Mammary epithelial cell (primary cell): ENCODE results near the gene GPR137B.

Experiments used
- EZH2 ChIP-seq: IDR thresholded peaks from 2 replicates; pipeline ENCODE4 v1.6.1; 2012; ENCODE audit warnings: low read length, inconsistent platforms, borderline replicate concordance
- TF ChIP-seq, protein P1 (sequence below), 2 donors: IDR thresholded peaks in 1 of 2; conservative IDR thresholded peaks in 1 of 2; 2 replicates each; pipeline ENCODE4 v1.5.1; 2011 to 2012; ENCODE audit warnings: inconsistent platforms in 2 of 2, low read length in 2 of 2, mild to moderate bottlenecking in 2 of 2, control low read depth in 1 of 2, low read depth in 1 of 2; ENCODE audit not compliant: insufficient read depth in 1 of 2; ENCODE audit errors: extremely low read depth in 1 of 2

DNA sequence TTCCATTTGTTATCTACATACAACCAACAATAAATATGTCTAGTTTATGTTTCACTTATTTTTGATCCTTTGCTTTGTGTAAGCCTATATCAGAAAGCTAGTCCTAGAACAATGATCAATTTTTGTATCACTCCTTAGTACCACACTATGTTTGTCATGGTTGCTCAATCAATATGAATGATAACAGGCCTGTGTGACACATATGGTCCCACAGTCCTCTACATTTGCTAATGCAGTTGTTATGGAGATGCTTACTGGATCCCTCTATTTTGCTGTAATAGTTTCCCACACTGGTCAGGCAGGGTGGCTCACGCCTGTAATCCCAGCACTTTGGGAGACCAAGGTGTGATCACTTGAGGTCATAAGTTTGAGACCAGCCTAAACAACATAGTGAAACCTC, 80.3 kb downstream of the GPR137B start:
- TF ChIP-seq, protein P1, sequence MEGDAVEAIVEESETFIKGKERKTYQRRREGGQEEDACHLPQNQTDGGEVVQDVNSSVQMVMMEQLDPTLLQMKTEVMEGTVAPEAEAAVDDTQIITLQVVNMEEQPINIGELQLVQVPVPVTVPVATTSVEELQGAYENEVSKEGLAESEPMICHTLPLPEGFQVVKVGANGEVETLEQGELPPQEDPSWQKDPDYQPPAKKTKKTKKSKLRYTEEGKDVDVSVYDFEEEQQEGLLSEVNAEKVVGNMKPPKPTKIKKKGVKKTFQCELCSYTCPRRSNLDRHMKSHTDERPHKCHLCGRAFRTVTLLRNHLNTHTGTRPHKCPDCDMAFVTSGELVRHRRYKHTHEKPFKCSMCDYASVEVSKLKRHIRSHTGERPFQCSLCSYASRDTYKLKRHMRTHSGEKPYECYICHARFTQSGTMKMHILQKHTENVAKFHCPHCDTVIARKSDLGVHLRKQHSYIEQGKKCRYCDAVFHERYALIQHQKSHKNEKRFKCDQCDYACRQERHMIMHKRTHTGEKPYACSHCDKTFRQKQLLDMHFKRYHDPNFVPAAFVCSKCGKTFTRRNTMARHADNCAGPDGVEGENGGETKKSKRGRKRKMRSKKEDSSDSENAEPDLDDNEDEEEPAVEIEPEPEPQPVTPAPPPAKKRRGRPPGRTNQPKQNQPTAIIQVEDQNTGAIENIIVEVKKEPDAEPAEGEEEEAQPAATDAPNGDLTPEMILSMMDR (conservative IDR thresholded peaks at IDR 0.05 in 1 of 2, IDR thresholded peaks at IDR 0.05 in 1 of 2; ENCODE audit: extremely low read depth in 1 of 2, insufficient read depth in 1 of 2, low read depth in 1 of 2, low read length in 2 of 2), result no peak
- TF ChIP-seq EZH2, result no peak
